Cerebellar nuclear complex (tissue), 1 donor: ENCODE measurements around the gene GRK1.
"Not testable (repeated sequence)": the region's sequence is repeated elsewhere in the genome, so short reads cannot be mapped to it uniquely, and the experiment has no call there.

ENCODE experiments used
- DNase-seq, 2 experiments: peaks; one replicate each; lab custom pipeline; 2025; lab: John Stamatoyannopoulos, UW

Gene GRK1

DNA sequence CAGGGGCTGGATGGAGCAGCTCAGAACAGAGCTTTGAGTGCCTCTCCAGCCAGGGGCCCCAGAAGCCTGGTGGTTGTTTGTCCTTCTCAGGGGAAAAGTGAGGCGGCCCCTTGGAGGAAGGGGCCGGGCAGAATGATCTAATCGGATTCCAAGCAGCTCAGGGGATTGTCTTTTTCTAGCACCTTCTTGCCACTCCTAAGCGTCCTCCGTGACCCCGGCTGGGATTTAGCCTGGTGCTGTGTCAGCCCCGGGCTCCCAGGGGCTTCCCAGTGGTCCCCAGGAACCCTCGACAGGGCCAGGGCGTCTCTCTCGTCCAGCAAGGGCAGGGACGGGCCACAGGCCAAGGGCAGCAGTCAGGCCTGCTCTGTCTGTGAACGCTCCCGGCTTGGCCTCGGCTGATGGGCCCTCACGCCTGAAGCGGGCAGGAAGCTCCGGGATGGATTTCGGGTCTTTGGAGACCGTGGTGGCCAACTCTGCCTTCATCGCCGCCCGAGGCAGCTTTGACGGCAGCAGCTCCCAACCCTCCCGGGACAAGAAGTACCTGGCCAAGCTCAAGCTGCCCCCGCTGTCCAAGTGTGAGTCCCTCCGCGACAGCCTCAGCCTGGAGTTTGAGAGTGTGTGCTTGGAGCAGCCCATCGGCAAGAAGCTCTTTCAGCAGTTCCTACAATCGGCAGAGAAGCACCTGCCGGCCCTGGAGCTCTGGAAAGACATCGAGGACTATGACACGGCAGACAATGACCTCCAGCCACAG is at the start of gene GRK1:
Gene GRK1 (plus strand): TSS at position 269 of the 751 bp plus-strand sequence. CDS start 168 bp downstream, at position 437.
- DNase-seq: no peak

GRCh38 chr13:113617961-113618360 is 49.1 kb upstream of the GRK1 start:
- DNase-seq: no peak

GRCh38 chr13:113618455-113618854 is 48.6 kb upstream of the GRK1 start:
- no peak for DNase-seq

DNA sequence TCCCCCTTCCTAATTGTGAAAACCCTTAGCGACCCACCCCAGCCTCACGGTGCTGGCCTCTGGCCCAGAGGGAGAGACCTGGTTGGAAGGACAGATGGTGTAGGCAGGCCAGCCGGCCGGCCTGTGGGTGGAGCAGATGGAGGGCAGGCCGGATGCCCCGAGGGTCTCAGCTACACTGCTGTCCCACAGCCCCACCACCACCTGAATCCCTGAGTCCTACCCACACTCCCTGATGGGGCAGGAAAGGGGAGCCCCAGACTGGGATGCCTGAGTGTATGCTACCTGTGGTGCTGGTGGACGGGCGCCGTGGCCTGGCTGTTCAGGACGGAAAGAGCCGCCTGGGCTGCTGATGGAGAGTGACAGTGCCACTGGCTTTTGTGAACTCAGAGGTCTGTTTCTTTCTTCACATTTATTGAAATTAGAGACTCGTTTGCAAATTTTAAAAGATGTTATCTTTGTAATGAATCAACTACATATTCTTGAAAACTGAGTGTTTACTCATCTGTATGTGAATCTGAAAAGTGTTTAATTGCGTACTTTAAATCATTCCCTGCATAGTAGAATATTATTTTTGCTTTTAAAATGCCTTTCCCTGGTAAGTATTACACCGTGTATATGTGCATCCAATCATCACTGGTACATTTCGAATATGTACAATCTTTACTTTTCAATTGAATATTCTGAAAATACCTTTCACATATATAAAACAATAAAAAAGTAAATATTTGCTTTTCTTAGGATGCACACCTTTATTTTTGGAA is 46.8 kb upstream of the GRK1 start:
- no peak for DNase-seq

- DNase-seq: no peak
Observed at GRCh38 chr13:113621046-113621445, 46.0 kb upstream of the GRK1 start.

DNA sequence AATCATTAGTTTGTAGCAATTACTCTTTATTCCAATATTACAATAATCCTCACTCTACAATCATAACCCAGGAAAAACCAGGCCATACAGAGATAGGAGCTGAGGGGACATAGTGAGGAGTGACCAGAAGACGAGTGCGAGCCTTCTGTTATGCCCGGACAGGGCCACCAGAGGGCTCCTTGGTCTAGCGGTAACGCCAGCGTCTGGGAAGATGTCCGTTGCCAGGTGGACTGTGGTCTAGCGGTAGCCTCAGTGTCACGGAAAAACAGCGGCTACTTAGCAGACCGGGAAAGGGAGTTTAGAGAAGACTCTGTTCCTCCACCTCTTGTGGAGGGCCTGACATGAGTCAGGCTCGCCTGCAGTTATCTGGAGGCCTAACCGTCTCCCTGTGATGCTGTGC is 45.5 kb upstream of the GRK1 start:
- DNase-seq: peak in 1 of 2 experiments; percentile 53

DNA sequence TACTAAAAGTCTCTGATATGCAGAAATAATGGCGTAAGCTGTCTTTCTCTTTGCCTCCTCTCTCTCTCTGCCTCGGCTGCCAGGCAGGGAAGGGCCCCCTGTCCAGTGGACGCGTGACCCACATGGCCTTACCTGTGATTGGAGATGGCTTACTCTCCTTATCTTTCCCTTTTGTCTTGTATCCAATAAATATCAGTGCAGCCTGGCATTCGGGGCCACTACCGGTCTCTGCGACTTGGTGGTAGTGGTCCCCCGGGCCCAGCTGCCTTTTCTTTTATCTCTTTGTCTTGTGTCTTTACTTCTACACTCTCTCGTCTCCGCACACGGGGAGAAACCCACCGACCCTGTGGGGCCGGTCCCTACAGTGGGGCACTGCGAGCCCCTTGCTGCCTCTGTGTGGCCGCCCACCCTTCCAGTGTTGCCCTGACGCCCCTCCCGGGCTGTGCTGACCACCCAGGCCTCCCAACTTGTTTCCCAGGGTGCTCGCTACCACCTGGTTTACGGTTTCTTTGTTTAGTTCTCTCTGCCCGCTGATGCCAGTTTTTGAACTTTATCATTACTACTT is 45.0 kb upstream of the GRK1 start:
- not testable (repeated sequence) for DNase-seq

- no peak for DNase-seq
Observed at GRCh38 chr13:113622791-113623490, 44.1 kb upstream of the GRK1 start.

- DNase-seq: no peak
Observed at GRCh38 chr13:113623491-113624234, 43.4 kb upstream of the GRK1 start.

- DNase-seq: no peak
Observed at GRCh38 chr13:113624235-113624587, 42.8 kb upstream of the GRK1 start.

DNA sequence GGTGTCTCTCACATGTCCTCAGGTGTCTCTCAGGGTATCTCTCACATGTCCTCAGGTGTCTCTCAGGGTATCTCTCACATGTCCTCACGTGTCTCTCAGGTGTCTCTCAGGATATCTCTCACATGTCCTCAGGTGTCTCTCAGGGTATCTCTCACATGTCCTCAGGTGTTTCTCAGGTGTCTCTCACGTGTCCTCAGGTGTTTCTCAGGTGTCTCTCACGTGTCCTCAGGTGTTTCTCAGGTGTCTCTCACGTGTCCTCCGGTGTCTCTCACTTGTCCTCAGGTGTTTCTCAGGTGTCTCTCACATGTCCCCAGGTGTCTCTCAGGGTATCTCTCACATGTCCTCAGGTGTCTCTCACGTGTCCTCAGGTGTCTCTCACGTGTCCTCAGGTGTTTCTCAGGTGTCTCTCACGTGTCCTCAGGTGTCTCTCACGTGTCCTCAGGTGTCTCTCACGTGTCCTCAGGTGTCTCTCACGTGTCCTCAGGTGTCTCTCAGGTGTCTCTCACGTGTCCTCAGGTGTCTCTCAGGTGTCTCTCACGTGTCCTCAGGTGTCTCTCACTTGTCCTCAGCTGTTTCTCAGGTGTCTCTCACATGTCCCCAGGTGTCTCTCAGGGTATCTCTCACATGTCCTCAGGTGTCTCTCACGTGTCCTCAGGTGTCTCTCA is 42.2 kb upstream of the GRK1 start:
- not testable (repeated sequence) for DNase-seq

GRCh38 chr13:113625965-113626721 is 40.9 kb upstream of the GRK1 start:
- no peak for DNase-seq

DNA sequence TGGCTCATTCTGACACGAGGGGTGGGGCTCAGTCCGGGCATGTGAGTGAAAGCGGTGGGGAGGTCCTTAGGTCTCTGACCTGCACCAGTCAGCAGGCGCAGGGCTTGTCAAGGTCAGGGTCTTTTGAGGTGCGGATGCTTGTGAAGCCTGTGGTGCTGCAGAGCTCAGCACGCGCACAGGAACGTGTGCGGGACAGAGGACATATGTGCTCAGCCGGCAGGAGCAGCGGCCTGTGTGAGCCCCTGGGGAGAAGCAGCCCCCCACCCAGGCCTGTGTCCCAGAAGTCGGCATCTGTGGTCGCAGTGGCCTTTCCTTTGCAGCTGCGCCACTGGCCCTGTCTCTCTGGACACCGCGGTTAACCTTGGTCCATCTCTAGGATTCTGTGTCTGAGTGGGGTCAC is 39.9 kb upstream of the GRK1 start:
- DNase-seq: no peak

DNA sequence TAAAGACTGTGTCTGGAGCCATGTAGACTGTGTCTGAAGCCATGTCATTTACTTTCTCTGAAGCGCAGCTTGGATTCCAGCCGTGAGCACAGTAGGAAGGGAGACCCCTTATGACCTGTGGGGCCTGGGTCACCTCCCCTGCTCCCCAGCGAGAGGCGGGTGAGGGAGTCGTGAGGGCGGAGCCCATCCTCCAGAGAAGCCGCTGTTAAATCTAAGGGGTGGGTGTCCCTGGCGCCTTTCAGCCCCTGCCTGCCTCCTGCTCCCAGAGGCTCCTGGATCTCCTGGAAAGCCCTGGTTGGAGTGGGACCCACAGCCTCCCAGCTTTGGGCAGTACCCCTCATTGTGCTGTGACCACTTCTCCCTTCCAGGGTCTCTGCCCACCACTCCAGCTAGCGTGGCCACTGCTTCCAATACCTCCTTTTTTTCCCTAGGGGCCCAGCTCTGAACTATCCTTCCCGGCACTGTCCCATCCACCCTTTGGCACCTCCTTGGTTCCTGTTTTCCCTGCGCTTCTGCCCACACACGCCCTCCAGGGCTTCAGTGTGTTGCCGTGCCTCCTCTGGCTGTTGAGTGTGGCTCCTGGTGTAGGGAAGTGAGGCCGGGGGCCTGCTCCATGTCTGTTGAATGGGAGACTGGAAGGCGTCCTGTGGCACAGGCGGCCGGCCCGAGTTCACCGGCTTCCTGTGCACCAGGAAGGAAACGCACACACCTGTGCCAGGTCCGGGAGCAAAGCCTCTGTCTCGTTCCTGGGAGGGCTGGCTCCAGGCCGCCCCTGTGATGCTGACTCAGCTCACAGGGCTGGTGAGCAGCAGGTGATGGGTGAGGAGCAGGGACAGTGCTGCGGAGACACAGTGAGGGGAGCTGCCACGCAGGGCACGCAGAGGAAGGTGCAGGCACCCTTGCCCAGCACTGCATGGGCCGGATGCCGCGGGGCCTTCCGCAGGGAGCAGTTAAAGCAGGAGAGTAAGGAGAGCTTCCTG is 38.4 kb upstream of the GRK1 start:
- DNase-seq: no peak

- DNase-seq: no peak
Observed at GRCh38 chr13:113629866-113630265, 37.2 kb upstream of the GRK1 start.

DNA sequence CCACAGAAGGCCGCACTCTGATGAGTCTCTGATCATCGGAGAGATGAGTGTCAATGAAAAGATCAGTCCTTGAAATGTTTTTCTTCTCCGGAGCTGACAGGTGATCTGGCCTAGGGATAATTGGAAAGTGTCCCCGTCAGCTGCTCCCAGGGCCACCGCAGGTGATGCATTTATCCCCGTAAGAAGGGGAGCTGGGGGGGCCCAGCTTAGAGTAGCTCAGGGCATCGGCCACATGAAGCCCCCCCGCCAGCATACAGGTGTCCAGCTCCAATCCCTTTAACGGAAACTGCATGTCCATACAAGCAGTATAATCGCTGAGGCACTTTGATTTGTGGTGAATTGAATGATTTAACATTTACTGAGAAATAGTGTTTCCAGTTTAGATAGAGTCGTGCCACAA is 36.7 kb upstream of the GRK1 start:
- no peak for DNase-seq

- no peak for DNase-seq
Observed at GRCh38 chr13:113630804-113631203, 36.2 kb upstream of the GRK1 start.

DNA sequence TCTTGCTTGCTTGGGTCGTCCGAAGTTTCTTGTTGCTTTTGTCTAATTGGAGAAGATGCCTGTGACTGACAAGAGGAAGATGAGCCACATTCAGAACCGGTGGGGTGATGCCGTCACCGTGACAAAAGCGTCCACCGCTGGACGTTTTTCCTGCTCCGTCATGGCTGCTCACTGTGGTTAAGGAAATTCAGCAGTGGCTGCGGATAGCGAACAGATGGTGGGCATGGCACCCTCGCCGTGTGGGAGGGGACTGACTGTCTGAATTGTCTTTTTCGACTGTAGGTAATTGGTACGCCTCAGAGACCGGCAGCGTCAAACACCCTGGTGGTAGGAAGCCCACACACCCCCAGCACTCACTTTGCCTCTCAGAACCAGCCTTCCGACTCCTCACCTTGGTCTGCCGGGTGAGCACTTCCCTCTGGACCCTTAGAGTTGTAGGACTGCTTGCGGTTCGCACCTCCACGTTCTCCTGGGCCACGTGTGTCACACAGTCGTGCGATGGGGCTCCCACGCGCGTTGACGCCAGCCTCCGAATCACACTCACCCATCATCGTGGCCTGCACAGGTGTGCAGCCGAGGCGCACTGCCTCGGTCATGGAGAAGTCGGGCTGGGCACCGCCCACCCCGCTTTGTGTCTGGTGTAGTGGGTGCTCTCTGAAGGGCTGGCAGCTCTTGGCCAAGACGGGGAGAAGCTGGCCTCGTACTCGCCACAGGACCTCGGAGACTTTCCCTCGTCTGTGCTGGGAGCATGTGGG is 35.5 kb upstream of the GRK1 start:
- DNase-seq: no peak
